Activated T-cell treated with anti-CD3 and anti-CD28 coated beads for 24 hours (primary cell): ENCODE data around the gene SLC7A4.

Source experiments
- DNase-seq: peaks from one replicate; pipeline ENCODE4 v3.0.0-alpha.2; 2020; ENCODE audit warnings: low read depth

Gene SLC7A4

DNA sequence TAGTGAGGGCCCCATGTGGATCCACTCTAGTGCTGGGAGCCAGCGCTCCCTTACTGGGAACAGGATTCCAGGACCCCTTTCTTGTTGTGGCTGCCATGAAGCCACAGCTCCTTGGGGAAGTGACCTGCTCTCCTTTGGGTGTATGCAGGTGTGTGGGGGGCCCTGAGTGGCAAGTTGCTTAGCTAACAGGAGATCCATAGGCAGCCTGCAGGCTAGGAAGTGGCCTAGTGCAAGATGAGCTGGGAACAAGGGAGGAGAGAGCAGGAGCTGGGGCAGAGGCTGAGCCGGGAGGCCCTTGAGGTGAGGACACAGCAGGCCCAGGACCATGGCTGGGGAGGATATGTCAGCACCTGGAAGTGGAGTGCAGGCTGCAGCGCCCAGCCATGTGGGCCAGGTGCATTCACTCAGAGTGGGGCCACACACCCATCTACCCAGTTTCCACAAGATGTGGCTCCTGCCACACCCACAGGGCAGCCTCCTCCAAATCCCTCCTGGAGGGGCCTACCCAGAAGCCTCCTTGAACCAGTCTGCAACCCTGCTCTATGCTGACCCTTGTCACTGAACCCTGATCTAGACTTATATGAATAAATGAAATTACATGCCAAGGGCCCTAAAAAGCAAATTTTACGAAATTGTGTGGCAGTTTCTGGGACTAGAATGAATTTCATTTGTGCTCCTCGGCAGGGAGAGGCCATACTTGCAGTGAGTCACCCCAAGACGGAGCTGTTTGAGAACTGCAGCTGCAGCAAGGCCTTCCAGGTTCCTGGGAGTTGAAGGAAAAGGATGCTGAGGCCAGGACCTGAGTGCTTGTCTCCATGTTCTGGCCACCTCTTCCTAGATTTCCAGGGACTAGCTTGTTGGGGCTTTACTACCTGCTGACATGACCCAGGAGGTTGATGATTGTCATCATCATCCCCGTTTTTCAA lies 33.7 kb downstream of the SLC7A4 start:
- DNase-seq: no peak

- no peak for DNase-seq
Observed at GRCh38 chr22:20997536-20998257, 34.7 kb downstream of the SLC7A4 start.

DNA sequence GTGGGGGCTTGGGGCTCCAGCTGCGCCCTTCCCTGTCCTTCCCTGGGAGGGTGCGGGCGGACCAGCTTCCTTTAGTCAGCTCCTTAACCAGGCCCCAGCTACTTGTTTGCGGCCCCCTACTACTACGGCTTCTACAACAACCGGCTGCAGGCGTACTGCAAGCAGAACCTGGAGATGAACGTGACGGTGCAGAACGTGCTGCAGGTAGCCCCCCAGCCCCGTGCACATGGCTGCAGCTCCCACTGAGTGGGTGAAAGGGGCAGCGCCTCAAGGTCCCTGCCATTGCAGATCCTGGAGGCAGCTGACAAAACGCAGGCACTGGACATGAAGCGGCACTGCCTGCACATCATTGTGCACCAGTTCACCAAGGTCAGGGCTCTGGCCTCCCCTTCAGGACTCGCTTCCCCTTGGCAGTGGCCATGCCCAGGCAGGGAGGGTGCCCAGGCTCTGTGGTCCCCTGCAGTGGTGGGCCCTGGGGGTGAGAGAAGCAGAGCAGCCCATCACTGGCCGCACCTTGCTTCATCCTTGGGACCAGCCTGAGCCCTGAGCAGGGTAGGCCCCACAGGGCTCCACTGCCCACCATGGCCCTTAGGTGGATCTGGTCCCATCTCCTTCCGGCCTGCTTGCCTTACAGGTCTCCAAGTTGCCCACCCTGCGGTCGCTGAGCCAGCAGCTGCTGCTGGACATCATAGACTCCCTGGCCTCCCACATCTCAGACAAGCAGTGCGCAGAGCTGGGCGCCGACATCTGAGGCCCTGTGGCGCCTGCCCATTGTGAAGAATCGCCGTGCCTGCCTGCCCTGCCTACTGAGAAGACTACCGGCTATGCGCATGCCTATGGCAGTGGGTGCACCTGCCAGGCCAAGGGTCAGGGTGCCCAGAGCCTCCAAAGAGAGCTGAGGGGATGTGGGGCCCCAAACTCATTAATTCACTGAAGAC lies 35.5 kb downstream of the SLC7A4 start:
- DNase-seq: no peak

- no peak for DNase-seq
Observed at GRCh38 chr22:20996031-20996410, 36.3 kb downstream of the SLC7A4 start.

DNA sequence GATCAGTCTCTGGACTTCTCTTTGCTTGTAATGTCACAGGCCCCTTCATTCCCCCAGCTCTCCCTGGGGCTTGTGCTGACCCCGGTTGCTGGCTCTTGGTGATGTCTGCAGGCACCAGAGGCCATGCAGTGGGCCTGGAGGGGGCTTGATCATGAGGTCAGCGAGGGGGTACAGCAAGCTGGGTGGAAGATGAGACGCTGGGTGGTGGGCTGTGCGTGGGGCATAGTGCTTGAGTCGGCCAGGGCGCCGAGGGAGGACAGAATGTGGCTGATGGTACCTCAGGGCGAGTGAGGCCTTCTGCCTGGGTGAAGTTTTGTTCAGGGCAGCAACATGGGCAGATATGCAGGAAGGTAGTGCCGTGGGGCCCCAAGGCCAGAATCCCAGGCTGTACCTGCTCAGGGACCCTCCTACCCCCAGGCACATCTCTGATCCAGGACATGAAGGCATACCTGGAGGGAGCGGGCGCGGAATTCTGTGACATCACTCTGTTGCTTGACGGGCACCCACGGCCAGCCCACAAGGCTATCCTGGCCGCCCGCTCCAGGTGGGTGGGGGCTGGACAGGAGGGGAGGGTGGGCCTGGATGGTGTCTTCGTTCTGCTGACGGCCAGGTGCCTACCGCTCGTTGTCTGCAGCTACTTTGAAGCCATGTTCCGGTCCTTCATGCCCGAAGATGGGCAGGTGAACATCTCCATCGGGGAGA lies 36.9 kb downstream of the SLC7A4 start:
- no peak for DNase-seq

- DNase-seq: no peak
Observed at GRCh38 chr22:20994902-20995241, 37.5 kb downstream of the SLC7A4 start.

DNA sequence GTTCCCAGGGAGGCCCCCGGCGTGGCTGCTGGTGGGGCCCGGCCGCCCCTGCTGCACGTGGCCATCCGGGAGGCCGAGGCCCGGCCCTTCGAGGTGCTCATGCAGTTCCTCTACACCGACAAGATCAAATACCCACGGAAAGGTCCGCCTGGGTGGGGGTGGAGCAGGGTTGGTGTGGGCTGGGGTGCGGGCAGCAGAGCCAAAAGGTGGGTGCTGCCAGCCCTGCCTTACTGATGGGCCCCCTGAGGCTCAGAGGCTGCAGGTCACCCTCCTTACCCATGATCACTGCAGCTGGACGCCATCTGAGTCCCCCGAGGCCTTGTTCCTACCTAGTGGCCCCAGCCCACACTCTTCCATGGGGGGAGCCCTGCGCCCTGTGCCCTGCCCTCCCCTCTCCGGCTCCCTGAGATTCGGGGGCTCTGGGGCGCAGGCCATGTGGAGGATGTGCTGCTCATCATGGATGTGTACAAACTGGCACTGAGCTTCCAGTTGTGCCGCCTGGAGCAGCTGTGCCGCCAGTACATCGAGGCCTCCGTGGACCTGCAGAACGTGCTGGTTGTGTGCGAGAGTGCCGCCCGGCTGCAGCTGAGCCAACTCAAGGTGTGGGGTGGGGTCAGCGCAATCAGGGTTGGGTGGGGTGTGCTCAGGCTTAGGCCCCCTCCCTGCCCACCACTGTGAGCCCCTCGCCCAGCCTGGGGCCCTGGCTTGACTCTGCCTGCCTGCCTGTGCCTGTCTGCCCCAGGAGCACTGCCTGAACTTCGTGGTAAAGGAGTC lies 38.0 kb downstream of the SLC7A4 start:
- DNase-seq: no peak

DNA sequence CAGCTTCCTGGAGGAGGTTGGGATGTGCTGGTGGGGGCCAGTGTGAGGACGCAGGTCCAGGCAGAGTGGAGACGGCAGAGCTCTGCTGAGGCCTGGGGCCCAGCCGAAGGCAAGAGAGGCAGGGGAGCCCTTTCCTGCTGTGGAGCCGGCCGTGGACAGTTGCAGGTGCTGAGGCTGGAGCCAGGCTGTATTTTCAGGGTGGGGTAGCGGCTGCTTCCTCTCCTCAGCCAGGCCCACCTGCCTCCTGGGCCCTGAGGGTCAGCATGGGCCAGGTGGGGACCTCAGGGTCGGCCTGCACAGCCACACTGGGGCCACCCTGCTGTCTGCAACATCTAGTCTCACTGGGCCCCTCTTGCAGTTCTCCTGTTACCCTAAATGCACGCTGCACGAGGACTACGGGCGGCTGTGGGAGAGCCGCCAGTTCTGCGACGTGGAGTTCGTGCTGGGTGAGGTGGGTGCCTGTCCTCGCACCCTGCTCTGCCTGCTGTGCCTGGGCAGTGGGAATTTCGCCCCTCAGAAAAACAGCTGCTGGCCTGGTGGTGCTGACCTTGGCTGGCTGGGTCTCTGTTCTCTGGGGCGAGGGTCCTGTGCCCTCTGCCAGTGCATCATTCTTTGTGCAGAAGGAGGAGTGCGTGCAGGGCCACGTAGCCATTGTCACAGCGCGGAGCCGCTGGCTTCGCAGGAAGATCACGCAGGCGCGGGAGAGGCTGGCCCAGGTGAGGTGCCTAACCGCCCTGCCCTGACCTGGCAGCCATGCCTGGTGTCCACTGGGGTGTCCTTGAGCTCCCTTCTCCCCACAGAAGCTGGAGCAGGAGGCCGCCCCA lies 38.8 kb downstream of the SLC7A4 start:
- no peak for DNase-seq

GRCh38 chr22:20992456-20993303 lies 39.7 kb downstream of the SLC7A4 start:
- DNase-seq: no peak

GRCh38 chr22:20992056-20992442 lies 40.3 kb downstream of the SLC7A4 start:
- no peak for DNase-seq

GRCh38 chr22:20991252-20992055 lies 40.9 kb downstream of the SLC7A4 start:
- no peak for DNase-seq

GRCh38 chr22:20990184-20991180 lies 41.9 kb downstream of the SLC7A4 start:
- no peak for DNase-seq

DNA sequence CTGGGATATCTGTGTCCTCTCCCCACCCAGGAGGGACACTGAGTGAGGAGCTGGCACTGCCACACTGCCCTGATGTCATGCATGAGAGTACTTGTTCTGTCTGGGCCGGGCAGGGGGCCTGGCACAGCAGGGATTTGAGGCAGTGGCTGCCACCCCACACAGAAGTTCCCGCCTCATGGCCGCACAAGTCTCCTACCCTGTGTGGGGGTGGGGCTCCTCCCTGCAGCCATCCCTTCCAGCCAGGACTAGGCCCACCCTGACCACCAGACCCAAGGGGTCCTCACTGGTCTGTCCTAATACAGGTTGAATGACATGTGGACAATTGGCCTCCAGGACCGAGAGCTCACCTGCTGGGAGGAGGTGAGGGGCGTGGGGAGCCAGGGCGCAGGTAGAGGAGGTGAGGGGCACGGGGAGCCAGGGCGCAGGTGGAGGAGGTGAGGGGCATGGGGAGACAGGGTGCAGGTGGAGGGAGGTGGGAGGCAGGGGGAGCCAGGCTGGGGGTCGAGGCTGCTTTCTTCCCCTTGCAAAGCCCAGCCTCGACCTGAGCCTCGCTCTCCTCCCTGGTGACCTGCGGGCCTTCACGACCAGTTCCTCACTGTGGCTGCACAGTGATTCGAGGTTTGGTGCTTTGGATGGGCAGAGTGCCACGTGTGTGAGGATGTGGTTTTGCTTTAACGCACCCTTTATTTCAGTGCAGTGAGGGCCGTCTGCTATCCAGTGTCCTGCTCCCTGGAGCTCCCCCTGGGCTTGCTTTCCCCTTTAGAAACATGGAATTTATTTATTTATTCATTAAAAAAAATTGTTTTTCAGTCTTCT lies 42.8 kb downstream of the SLC7A4 start:
- no peak for DNase-seq

GRCh38 chr22:20988573-20989322 lies 43.6 kb downstream of the SLC7A4 start:
- no peak for DNase-seq

GRCh38 chr22:20987375-20987774 lies 45.0 kb downstream of the SLC7A4 start:
- no peak for DNase-seq
